Activated T-helper 2 cell treated with anti-CD3 and anti-CD28 coated beads, Interferon-gamma antibody, Interleukin-2, Interleukin-4, amounts not matched to agents 10 μg/mL and 5 μg/mL and 100 μg/mL, durations not matched to agents 14 hours and 24 hours and 36 hours (primary cell): ENCODE data around the gene MAGOHB. TPM values are rescaled to one million over a fixed set of nuclear protein-coding genes. Genes with fewer than 3 reads are reported as not detected.
"Not testable (repeated sequence)": the region's sequence is repeated elsewhere in the genome, so short reads cannot be mapped to it uniquely, and the experiment has no call there.

Experiments used
- DNase-seq: peaks from one replicate; pipeline ENCODE4 v3.0.0; 2021; ENCODE audit warnings: low spot score
- H3K27ac Mint-ChIP-seq: one replicate; pipeline ENCODE4 v1.8.0; 2021; ENCODE audit warnings: mixed read lengths
- H3K27me3 Mint-ChIP-seq: one replicate; pipeline ENCODE4 v1.8.0; 2021; ENCODE audit warnings: low read depth, mixed read lengths
- H3K36me3 Mint-ChIP-seq: one replicate; pipeline ENCODE4 v1.8.0; 2021; ENCODE audit warnings: low read depth, mixed read lengths
- H3K4me1 Mint-ChIP-seq: one replicate; pipeline ENCODE4 v1.8.0; 2021; ENCODE audit warnings: low read depth, mixed read lengths
- H3K4me3 Mint-ChIP-seq: one replicate; pipeline ENCODE4 v1.8.0; 2021; ENCODE audit warnings: low read depth, mild to moderate bottlenecking, moderate library complexity, mixed read lengths
- H3K9me3 Mint-ChIP-seq: one replicate; pipeline ENCODE4 v1.8.0; 2021; ENCODE audit warnings: mixed read lengths
- intact Hi-C: fragments of 100-400 bp; cut with micrococcal nuclease; formaldehyde crosslinking; loops from one replicate; pipeline ENCODE4 v1.15.1; 2023
- total RNA-seq: library from RNA; stranded (reverse); gene quantifications from 2 replicates; pipeline ENCODE4 v1.2.3, GENCODE V29; 2022

The MAGOHB gene
- 69.4 and 70.2 TPM in 2 replicates for total RNA-seq

- Mint-ChIP-seq H3K27ac (peak within 1 kb of the TSS; percentile 100), H3K4me1 (peaks cover 27% of the 10 kb centered on the region), H3K4me3 (peak within 1 kb of the TSS; percentile 100), H3K36me3 (peaks cover 37% of the 10 kb centered on the region), H3K27me3 (peaks cover 11% of the 10 kb centered on the region), H3K9me3 (no peaks in the 10 kb centered on the region)
- intact Hi-C loops: loop anchor here (1.0 to 5.0 kb wide), 5 partner anchors 59 to 666 kb away; partner anchors contain the start of genes SMIM10L1 and STYK1
- peak; percentile 97 for DNase-seq
These were observed at the start of gene MAGOHB for GRCh38 chr12:10613349-10614055. MAGOHB (minus strand) TSS chr12:10613609; CDS start chr12:10613532, 77 bp downstream.

- Mint-ChIP-seq H3K4me1 (no peaks in the 10 kb centered on the region), H3K4me3 (no peak overlapping the region), H3K27me3 (peaks cover 37% of the 10 kb centered on the region), H3K9me3 (no peaks in the 10 kb centered on the region), H3K27ac (no peak overlapping the region), H3K36me3 (no peaks in the 10 kb centered on the region)
- no peak for DNase-seq
- intact Hi-C loops: no loop called here
These were observed 47.9 kb upstream of the MAGOHB start for GRCh38 chr12:10661338-10661737.

GRCh38 chr12:10654003-10654402 lies 40.6 kb upstream of the MAGOHB start:
- H3K36me3 Mint-ChIP-seq: no peaks in the 10 kb centered on the region

GRCh38 chr12:10652192-10652591 lies 38.8 kb upstream of the MAGOHB start:
- Mint-ChIP-seq H3K4me3 (no peak overlapping the region), H3K9me3 (peaks cover 8% of the 10 kb centered on the region), H3K36me3 (no peaks in the 10 kb centered on the region), H3K4me1 (no peaks in the 10 kb centered on the region), H3K27ac (no peak overlapping the region), H3K27me3 (peaks cover 5% of the 10 kb centered on the region)
- no peak for DNase-seq
- intact Hi-C loops: no loop called here

More at GRCh38 chr12:10654003-10654402, 40.6 kb upstream of the MAGOHB start:
- Mint-ChIP-seq H3K4me1 (no peaks in the 10 kb centered on the region), H3K27ac (no peak overlapping the region), H3K27me3 (peaks cover 10% of the 10 kb centered on the region), H3K4me3 (no peak overlapping the region), H3K9me3 (no peaks in the 10 kb centered on the region)
- DNase-seq: no peak
- intact Hi-C loops: no loop called here

- intact Hi-C loops, H3K4me1 Mint-ChIP-seq, H3K27ac Mint-ChIP-seq, H3K4me3 Mint-ChIP-seq, H3K36me3 Mint-ChIP-seq, H3K27me3 Mint-ChIP-seq, DNase-seq: not testable (repeated sequence)
- H3K9me3 Mint-ChIP-seq: peaks cover 30% of the 10 kb centered on the region
These were observed 33.2 kb upstream of the MAGOHB start for GRCh38 chr12:10646576-10646975.

- intact Hi-C loops: no loop called here
- no peak overlapping the region for H3K4me3 Mint-ChIP-seq
These were observed 32.5 kb upstream of the MAGOHB start for GRCh38 chr12:10645910-10646309.

GRCh38 chr12:10641735-10642500 lies 28.5 kb upstream of the MAGOHB start:
- peaks cover 12% of the 10 kb centered on the region for H3K27me3 Mint-ChIP-seq
- H3K27ac Mint-ChIP-seq: no peak overlapping the region
- intact Hi-C loops: no loop called here

More at GRCh38 chr12:10645910-10646309, 32.5 kb upstream of the MAGOHB start:
- Mint-ChIP-seq H3K36me3 (no peaks in the 10 kb centered on the region), H3K9me3 (peaks cover 30% of the 10 kb centered on the region), H3K27me3 (peaks cover 6% of the 10 kb centered on the region), H3K4me1 (no peaks in the 10 kb centered on the region), H3K27ac (no peak overlapping the region)
- DNase-seq: no peak

GRCh38 chr12:10638728-10639127 lies 25.3 kb upstream of the MAGOHB start:
- Mint-ChIP-seq H3K27me3 (peaks cover 32% of the 10 kb centered on the region), H3K4me1 (no peaks in the 10 kb centered on the region), H3K27ac (no peak overlapping the region), H3K4me3 (no peak overlapping the region), H3K36me3 (no peaks in the 10 kb centered on the region), H3K9me3 (no peaks in the 10 kb centered on the region)
- no peak for DNase-seq
- intact Hi-C loops: no loop called here

More at GRCh38 chr12:10641735-10642500, 28.5 kb upstream of the MAGOHB start:
- Mint-ChIP-seq H3K4me3 (no peak overlapping the region), H3K4me1 (no peaks in the 10 kb centered on the region), H3K36me3 (no peaks in the 10 kb centered on the region), H3K9me3 (peaks cover 22% of the 10 kb centered on the region)
- no peak for DNase-seq

GRCh38 chr12:10636611-10637010 lies 23.2 kb upstream of the MAGOHB start:
- no peaks in the 10 kb centered on the region for H3K9me3 Mint-ChIP-seq
- intact Hi-C loops: no loop called here
- no peaks in the 10 kb centered on the region for H3K36me3 Mint-ChIP-seq

GRCh38 chr12:10636124-10636523 lies 22.7 kb upstream of the MAGOHB start:
- Mint-ChIP-seq H3K36me3 (no peaks in the 10 kb centered on the region), H3K9me3 (no peaks in the 10 kb centered on the region), H3K27ac (no peak overlapping the region), H3K4me3 (no peak overlapping the region), H3K27me3 (peaks cover 36% of the 10 kb centered on the region), H3K4me1 (no peaks in the 10 kb centered on the region)
- intact Hi-C loops: no loop called here
- no peak for DNase-seq

More at GRCh38 chr12:10636611-10637010, 23.2 kb upstream of the MAGOHB start:
- H3K4me3 Mint-ChIP-seq: no peak overlapping the region
- DNase-seq: no peak
- no peak overlapping the region for H3K27ac Mint-ChIP-seq
- H3K27me3 Mint-ChIP-seq: peaks cover 39% of the 10 kb centered on the region
- H3K4me1 Mint-ChIP-seq: no peaks in the 10 kb centered on the region

GRCh38 chr12:10635306-10635705 lies 21.9 kb upstream of the MAGOHB start:
- Mint-ChIP-seq H3K36me3 (no peaks in the 10 kb centered on the region), H3K27me3 (peaks cover 35% of the 10 kb centered on the region), H3K4me1 (no peaks in the 10 kb centered on the region), H3K27ac (no peak overlapping the region), H3K4me3 (no peak overlapping the region), H3K9me3 (no peaks in the 10 kb centered on the region)
- intact Hi-C loops: no loop called here
- no peak for DNase-seq

GRCh38 chr12:10634427-10634826 lies 21.0 kb upstream of the MAGOHB start:
- no peaks in the 10 kb centered on the region for H3K36me3 Mint-ChIP-seq

GRCh38 chr12:10633541-10633940 lies 20.1 kb upstream of the MAGOHB start:
- Mint-ChIP-seq H3K27me3 (peaks cover 39% of the 10 kb centered on the region), H3K36me3 (no peaks in the 10 kb centered on the region), H3K9me3 (no peaks in the 10 kb centered on the region), H3K4me1 (no peaks in the 10 kb centered on the region), H3K4me3 (no peak overlapping the region), H3K27ac (no peak overlapping the region)
- intact Hi-C loops: no loop called here
- no peak for DNase-seq

More at GRCh38 chr12:10634427-10634826, 21.0 kb upstream of the MAGOHB start:
- Mint-ChIP-seq H3K27me3 (peaks cover 39% of the 10 kb centered on the region), H3K4me3 (no peak overlapping the region), H3K27ac (no peak overlapping the region), H3K4me1 (no peaks in the 10 kb centered on the region), H3K9me3 (no peaks in the 10 kb centered on the region)
- DNase-seq: no peak
- intact Hi-C loops: no loop called here
